Neural cell (in vitro differentiated cells): ENCODE measurements around the gene XRN1. TPM values are rescaled to one million over a fixed set of nuclear protein-coding genes. Genes with fewer than 3 reads are reported as not detected.
"Not testable (repeated sequence)": the region's sequence is repeated elsewhere in the genome, so short reads cannot be mapped to it uniquely, and the experiment has no call there.

ENCODE experiments used
- H2AFZ ChIP-seq: fragments of 200-600, 300-800 bp; sonication (generic), shearing (Covaris generic); 2 replicates; pipeline ENCODE4 v1.6.0; 2014; ENCODE audit warnings: low read depth, mild to moderate bottlenecking, antibody characterized with exemption, low read length, moderate library complexity
- H3F3A ChIP-seq: fragments of 200-600 bp; shearing (Covaris generic); 2 replicates; pipeline ENCODE4 v1.6.1; 2016; ENCODE audit warnings: mild to moderate bottlenecking, moderate library complexity, mixed read lengths, antibody characterized with exemption, low read length; ENCODE audit not compliant: insufficient read depth, poor library complexity, severe bottlenecking
- H3K27ac ChIP-seq: fragments of 200-600, 300-800 bp; sonication (generic), shearing (Covaris generic); 2 replicates; pipeline ENCODE4 v1.5.1; 2014; ENCODE audit warnings: mild to moderate bottlenecking, low read length, moderate library complexity
- H3K27me3 ChIP-seq: fragments of 300-800, 200-600 bp; sonication (generic), shearing (Covaris generic); 2 replicates; pipeline ENCODE4 v1.6.0; 2014; ENCODE audit warnings: mild to moderate bottlenecking, low read depth, low read length, moderate library complexity; ENCODE audit not compliant: insufficient read depth
- H3K36me3 ChIP-seq: fragments of 300-800, 200-600 bp; sonication (generic), shearing (Covaris generic); 2 replicates; pipeline ENCODE4 v1.5.1; 2014; ENCODE audit warnings: mild to moderate bottlenecking, antibody characterized with exemption, low read length, moderate library complexity; ENCODE audit not compliant: insufficient read depth
- H3K4me2 ChIP-seq: fragments of 300-800, 200-600 bp; sonication (generic), shearing (Covaris generic); 2 replicates; pipeline ENCODE4 v1.6.0; 2014; ENCODE audit warnings: mild to moderate bottlenecking, low read length
- H3K4me3 ChIP-seq: fragments of 300-800, 200-600 bp; sonication (generic), shearing (Covaris generic); 2 replicates; pipeline ENCODE4 v1.5.1; 2014; ENCODE audit warnings: mild to moderate bottlenecking, low read length, moderate library complexity
- H3K79me2 ChIP-seq: fragments of 200-600 bp; shearing (Covaris generic); replicated peaks from 2 replicates; pipeline ENCODE4 v1.6.0; 2014; ENCODE audit warnings: mild to moderate bottlenecking, low read length, moderate library complexity; ENCODE audit not compliant: insufficient read depth
- H3K9ac ChIP-seq: fragments of 300-800, 200-600 bp; sonication (generic), shearing (Covaris generic); 2 replicates; pipeline ENCODE4 v1.6.1; 2016; ENCODE audit warnings: mild to moderate bottlenecking, low read length, mixed read lengths
- H3K9me2 ChIP-seq: fragments of 200-600 bp; shearing (Covaris generic); 2 replicates; pipeline ENCODE4 v1.6.1; 2016; ENCODE audit warnings: mild to moderate bottlenecking, low read length, mixed read lengths; ENCODE audit not compliant: insufficient read depth
- H3K9me3 ChIP-seq: fragments of 200-600, 300-800 bp; sonication (generic), shearing (Covaris generic); 2 replicates; pipeline ENCODE4 v1.6.1; 2016; ENCODE audit warnings: mild to moderate bottlenecking, mixed run types, low read length, moderate library complexity, mixed read lengths
- H4K20me1 ChIP-seq: fragments of 200-600 bp; shearing (Covaris generic); 2 replicates; pipeline ENCODE4 v1.6.1; 2016; ENCODE audit warnings: mild to moderate bottlenecking, mixed run types; ENCODE audit not compliant: insufficient read depth
- EP300 ChIP-seq: fragments of 450-650 bp; conservative IDR thresholded peaks from 2 replicates; pipeline ENCODE4 v1.6.1; 2014; ENCODE audit warnings: antibody characterized with exemption, mild to moderate bottlenecking, moderate library complexity; ENCODE audit not compliant: poor library complexity, severe bottlenecking
- EZH2 ChIP-seq: fragments of 200-600, 300-800 bp; shearing (Covaris generic), sonication (generic); IDR thresholded peaks from 2 replicates; pipeline ENCODE4 v1.6.1; 2014; ENCODE audit warnings: antibody characterized with exemption, low read length, borderline replicate concordance, mild to moderate bottlenecking; ENCODE audit not compliant: insufficient read depth, poor library complexity, severe bottlenecking
- MXI1 ChIP-seq: fragments of 450-650 bp; conservative IDR thresholded peaks from 2 replicates; pipeline ENCODE4 v1.6.1; 2014; ENCODE audit warnings: antibody characterized with exemption, mild to moderate bottlenecking; ENCODE audit not compliant: poor library complexity, severe bottlenecking
- POLR2AphosphoS5 ChIP-seq: IDR thresholded peaks from 2 replicates; pipeline ENCODE4 v1.6.1; 2012
- RAD21 ChIP-seq: fragments of 450-650 bp; conservative IDR thresholded peaks from 2 replicates; pipeline ENCODE4 v1.6.1; 2014; ENCODE audit warnings: antibody characterized with exemption, mild to moderate bottlenecking, moderate library complexity
- SMC3 ChIP-seq: fragments of 450-650 bp; conservative IDR thresholded peaks from 2 replicates; pipeline ENCODE4 v1.6.1; 2014; ENCODE audit warnings: antibody characterized with exemption, mild to moderate bottlenecking, moderate library complexity; ENCODE audit not compliant: poor library complexity
- TAF1 ChIP-seq: IDR thresholded peaks from 2 replicates; pipeline ENCODE4 v1.6.1; 2012; ENCODE audit warnings: low read depth
- polyA plus RNA-seq: library from polyadenylated mRNA; depleted of rRNA; stranded (reverse); fragments of >200 nt; gene quantifications from 2 replicates; pipeline ENCODE4 v1.2.3, GENCODE V29; 2014
- TF ChIP-seq, protein P1 (sequence below): fragments of 450-650 bp; IDR thresholded peaks from 2 replicates; pipeline ENCODE4 v1.5.1; 2014; ENCODE audit warnings: antibody characterized with exemption, mild to moderate bottlenecking, moderate library complexity; ENCODE audit not compliant: poor library complexity, severe bottlenecking
- TF ChIP-seq, protein P2 (sequence below): IDR thresholded peaks from 2 replicates; pipeline ENCODE4 v1.6.1; 2012; ENCODE audit warnings: borderline replicate concordance

Gene XRN1
- polyA plus RNA-seq, 1 donor from 2014 or later: 21.1 TPM

DNA sequence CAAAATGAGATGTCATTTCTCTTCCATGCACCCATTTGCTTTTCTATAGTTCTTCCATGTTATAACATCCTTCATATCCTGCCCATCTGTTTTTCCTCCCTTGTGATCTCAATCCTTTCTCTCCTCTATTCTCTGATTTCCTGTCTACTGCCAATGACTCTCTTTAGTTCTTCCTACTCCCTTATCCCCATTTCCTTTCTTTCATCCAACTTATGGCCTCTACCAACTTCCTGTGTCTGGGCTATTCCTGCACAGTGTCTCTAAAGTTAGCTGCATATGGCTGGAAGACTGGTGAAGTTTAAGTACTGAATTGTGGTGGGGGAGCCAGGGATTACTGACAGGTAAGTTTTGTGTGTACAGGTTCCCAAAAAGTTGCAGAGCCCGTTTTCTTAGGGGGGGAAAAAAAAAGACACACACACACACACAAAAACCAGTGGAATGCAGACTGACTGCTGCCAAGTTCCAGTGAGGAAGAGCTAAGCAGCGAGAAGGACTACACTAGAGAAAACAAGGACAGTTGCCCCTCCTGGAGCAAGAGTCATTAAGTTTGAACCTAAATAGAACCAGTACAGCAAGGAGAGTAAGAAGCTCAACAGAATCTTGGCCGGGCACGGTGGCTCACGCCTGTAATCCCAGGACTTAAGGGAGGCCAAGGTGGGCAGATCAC is 28.8 kb downstream of the XRN1 start:
- Histone ChIP-seq H3K36me3 (no peaks in the 10 kb centered on the region), H4K20me1 (no peaks in the 10 kb centered on the region), H3K27me3 (no peaks in the 10 kb centered on the region), H2AFZ (no peak overlapping the region), H3K4me3 (no peak overlapping the region), H3K9me3 (no peaks in the 10 kb centered on the region), H3K27ac (no peak overlapping the region), H3K4me2 (no peak overlapping the region), H3F3A (no peaks in the 10 kb centered on the region), H3K9me2 (no peaks in the 10 kb centered on the region), H3K9ac (no peak overlapping the region), H3K79me2 (no peaks in the 10 kb centered on the region)
- no peak for TF ChIP-seq TAF1
- no peak for TF ChIP-seq MXI1

DNA sequence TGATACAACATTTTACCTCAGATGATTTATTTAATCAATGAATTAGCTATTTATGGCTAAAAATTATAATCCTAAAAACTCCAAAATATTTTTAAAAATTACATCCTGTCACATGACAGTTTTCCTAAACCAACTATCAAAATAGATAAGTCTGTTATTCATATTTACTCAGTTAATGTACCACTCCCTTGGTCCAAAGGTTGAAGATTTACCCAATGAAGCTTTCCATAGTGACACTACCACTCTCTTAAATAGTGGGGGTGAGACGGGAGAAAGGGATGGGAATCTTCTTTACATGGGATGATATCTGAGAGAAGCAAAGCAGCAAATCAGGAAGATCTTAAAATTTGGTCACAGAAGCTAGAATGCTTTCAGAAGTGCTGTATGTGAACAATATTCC is 30.5 kb downstream of the XRN1 start:
- Histone ChIP-seq H3K79me2 (no peaks in the 10 kb centered on the region), H3K27me3 (no peaks in the 10 kb centered on the region), H3K9ac (no peak overlapping the region), H3K4me3 (no peak overlapping the region), H3K4me2 (no peak overlapping the region), H4K20me1 (no peaks in the 10 kb centered on the region), H3K9me2 (no peaks in the 10 kb centered on the region), H3K27ac (no peak overlapping the region), H3K36me3 (no peaks in the 10 kb centered on the region), H2AFZ (no peak overlapping the region), H3F3A (no peaks in the 10 kb centered on the region), H3K9me3 (no peaks in the 10 kb centered on the region)
- TF ChIP-seq, protein P1, sequence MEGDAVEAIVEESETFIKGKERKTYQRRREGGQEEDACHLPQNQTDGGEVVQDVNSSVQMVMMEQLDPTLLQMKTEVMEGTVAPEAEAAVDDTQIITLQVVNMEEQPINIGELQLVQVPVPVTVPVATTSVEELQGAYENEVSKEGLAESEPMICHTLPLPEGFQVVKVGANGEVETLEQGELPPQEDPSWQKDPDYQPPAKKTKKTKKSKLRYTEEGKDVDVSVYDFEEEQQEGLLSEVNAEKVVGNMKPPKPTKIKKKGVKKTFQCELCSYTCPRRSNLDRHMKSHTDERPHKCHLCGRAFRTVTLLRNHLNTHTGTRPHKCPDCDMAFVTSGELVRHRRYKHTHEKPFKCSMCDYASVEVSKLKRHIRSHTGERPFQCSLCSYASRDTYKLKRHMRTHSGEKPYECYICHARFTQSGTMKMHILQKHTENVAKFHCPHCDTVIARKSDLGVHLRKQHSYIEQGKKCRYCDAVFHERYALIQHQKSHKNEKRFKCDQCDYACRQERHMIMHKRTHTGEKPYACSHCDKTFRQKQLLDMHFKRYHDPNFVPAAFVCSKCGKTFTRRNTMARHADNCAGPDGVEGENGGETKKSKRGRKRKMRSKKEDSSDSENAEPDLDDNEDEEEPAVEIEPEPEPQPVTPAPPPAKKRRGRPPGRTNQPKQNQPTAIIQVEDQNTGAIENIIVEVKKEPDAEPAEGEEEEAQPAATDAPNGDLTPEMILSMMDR: no peak
- no peak for TF ChIP-seq RAD21
- TF ChIP-seq EZH2: no peak
- TF ChIP-seq, protein P2, sequence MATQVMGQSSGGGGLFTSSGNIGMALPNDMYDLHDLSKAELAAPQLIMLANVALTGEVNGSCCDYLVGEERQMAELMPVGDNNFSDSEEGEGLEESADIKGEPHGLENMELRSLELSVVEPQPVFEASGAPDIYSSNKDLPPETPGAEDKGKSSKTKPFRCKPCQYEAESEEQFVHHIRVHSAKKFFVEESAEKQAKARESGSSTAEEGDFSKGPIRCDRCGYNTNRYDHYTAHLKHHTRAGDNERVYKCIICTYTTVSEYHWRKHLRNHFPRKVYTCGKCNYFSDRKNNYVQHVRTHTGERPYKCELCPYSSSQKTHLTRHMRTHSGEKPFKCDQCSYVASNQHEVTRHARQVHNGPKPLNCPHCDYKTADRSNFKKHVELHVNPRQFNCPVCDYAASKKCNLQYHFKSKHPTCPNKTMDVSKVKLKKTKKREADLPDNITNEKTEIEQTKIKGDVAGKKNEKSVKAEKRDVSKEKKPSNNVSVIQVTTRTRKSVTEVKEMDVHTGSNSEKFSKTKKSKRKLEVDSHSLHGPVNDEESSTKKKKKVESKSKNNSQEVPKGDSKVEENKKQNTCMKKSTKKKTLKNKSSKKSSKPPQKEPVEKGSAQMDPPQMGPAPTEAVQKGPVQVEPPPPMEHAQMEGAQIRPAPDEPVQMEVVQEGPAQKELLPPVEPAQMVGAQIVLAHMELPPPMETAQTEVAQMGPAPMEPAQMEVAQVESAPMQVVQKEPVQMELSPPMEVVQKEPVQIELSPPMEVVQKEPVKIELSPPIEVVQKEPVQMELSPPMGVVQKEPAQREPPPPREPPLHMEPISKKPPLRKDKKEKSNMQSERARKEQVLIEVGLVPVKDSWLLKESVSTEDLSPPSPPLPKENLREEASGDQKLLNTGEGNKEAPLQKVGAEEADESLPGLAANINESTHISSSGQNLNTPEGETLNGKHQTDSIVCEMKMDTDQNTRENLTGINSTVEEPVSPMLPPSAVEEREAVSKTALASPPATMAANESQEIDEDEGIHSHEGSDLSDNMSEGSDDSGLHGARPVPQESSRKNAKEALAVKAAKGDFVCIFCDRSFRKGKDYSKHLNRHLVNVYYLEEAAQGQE: no peak
- no peak for TF ChIP-seq MXI1
- TF ChIP-seq TAF1: no peak
- no peak for TF ChIP-seq POLR2AphosphoS5
- TF ChIP-seq EP300: no peak
- no peak for TF ChIP-seq SMC3

DNA sequence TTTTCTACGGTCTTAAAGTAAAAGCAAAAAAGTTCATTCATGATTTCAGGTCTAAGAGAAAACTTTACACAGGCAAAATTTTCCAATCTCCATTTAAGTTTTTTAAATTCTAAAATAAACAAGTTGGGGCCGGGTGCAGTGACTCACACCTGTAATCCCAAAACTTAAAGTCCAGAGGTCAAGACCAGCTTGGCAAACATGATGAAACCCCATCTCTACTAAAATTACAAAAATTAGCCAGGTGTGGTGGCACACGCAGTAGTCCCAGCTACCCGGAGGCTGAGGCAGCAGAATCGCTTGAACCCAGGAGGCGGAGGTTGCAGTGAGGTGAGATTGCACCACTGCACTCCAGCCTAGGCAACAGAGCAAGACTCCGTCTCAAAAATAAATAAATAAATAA is 47.3 kb downstream of the XRN1 start:
- H4K20me1 ChIP-seq, H3K4me3 ChIP-seq, H3K9ac ChIP-seq, H3K36me3 ChIP-seq, H3K9me3 ChIP-seq, H2AFZ ChIP-seq, H3K27ac ChIP-seq, H3F3A ChIP-seq, H3K9me2 ChIP-seq, H3K79me2 ChIP-seq, H3K4me2 ChIP-seq, H3K27me3 ChIP-seq: not testable (repeated sequence)
